ENCODE measurements around the gene CNBP.
"Not testable (repeated sequence)": the region's sequence is repeated elsewhere in the genome, so short reads cannot be mapped to it uniquely, and the experiment has no call there.

Gene CNBP

DNA sequence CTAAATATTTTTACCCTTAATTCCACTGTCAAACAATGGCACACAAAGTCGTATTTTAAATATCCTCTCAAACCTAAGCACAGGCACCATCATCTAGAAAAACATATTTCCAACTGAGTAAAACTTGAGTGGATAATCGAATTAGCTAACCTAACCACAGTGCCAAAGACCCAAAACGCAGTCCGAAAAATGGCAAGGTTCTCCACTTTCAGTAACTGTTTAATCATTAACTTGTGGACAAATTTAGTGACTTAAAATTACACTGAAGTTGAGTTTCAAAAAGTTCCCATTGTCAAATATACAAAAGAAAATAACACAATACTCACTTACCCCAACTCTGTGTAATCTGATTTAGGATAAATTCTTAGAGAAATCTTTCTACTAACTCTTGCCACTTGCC, 10.0 kb downstream of the CNBP start:
- H3K4me1 ChIP-seq (ENCODE audit: low read length): peaks cover 24% of the 10 kb centered on the region
- peak overlapping the region; percentile 25 for H3K4me2 ChIP-seq (ENCODE audit: low read length)
- H2AFZ ChIP-seq (ENCODE audit: low read depth, low read length): no peak overlapping the region
- H3K27me3 ChIP-seq (ENCODE audit: low read depth, low read length): no peaks in the 10 kb centered on the region
- H3K9ac ChIP-seq (ENCODE audit: low read length): no peak overlapping the region
- H3K9me3 ChIP-seq (ENCODE audit: insufficient read depth, low read length): no peaks in the 10 kb centered on the region
- 0 out of 2 replicates have a peak overlapping the region, but pooled peaks have one; percentile 9 for H3K27ac ChIP-seq (ENCODE audit: low read length)
- TF ChIP-seq EZH2phosphoT487 (IDR thresholded peaks at IDR 0.05; ENCODE audit: low read depth): no peak
- TF ChIP-seq, protein P1, sequence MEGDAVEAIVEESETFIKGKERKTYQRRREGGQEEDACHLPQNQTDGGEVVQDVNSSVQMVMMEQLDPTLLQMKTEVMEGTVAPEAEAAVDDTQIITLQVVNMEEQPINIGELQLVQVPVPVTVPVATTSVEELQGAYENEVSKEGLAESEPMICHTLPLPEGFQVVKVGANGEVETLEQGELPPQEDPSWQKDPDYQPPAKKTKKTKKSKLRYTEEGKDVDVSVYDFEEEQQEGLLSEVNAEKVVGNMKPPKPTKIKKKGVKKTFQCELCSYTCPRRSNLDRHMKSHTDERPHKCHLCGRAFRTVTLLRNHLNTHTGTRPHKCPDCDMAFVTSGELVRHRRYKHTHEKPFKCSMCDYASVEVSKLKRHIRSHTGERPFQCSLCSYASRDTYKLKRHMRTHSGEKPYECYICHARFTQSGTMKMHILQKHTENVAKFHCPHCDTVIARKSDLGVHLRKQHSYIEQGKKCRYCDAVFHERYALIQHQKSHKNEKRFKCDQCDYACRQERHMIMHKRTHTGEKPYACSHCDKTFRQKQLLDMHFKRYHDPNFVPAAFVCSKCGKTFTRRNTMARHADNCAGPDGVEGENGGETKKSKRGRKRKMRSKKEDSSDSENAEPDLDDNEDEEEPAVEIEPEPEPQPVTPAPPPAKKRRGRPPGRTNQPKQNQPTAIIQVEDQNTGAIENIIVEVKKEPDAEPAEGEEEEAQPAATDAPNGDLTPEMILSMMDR (IDR thresholded peaks at IDR 0.05; ENCODE audit: low read depth, low read length): no peak
- H3K36me3 ChIP-seq (replicated peaks; ENCODE audit: low read depth, low read length): peaks cover 71% of the 10 kb centered on the region
- H4K20me1 ChIP-seq (ENCODE audit: insufficient read depth, low read length): peaks cover 96% of the 10 kb centered on the region
- H3K79me2 ChIP-seq (ENCODE audit: low read length): peaks cover 97% of the 10 kb centered on the region
- no peak overlapping the region for H3K4me3 ChIP-seq (ENCODE audit: low read length)

DNA sequence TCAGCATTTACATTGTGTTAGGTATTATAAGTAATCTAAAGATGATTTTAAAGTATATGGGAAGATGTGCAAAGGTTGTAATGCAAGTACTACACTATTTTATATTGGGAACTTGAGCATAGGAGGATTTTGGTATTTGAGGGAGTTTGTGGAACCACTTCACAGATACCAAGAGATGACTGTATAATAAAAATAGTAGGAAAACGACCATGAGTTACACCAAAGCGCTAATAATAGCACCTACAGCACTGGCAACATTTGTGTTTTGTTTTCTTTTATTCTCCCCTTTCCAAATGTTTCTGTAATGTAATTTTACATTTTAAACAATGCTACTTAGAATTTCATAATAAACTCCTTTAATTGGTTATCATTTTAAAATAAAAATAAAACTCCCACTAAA, 10.5 kb downstream of the CNBP start:
- TF ChIP-seq, protein P1 (IDR thresholded peaks at IDR 0.05; ENCODE audit: low read depth, low read length): no peak
- no peak for TF ChIP-seq EZH2phosphoT487 (IDR thresholded peaks at IDR 0.05; ENCODE audit: low read depth)
- Histone ChIP-seq H3K4me1 (ENCODE audit: low read length) (peaks cover 20% of the 10 kb centered on the region), H4K20me1 (ENCODE audit: insufficient read depth, low read length) (peaks cover 91% of the 10 kb centered on the region), H3K27me3 (ENCODE audit: low read depth, low read length) (no peaks in the 10 kb centered on the region), H3K27ac (ENCODE audit: low read length) (no peak overlapping the region), H3K79me2 (ENCODE audit: low read length) (peaks cover 93% of the 10 kb centered on the region), H3K4me3 (ENCODE audit: low read length) (no peak overlapping the region), H2AFZ (ENCODE audit: low read depth, low read length) (no peak overlapping the region), H3K36me3 (replicated peaks; ENCODE audit: low read depth, low read length) (peaks cover 68% of the 10 kb centered on the region), H3K4me2 (ENCODE audit: low read length) (no peak overlapping the region), H3K9me3 (ENCODE audit: insufficient read depth, low read length) (no peaks in the 10 kb centered on the region), H3K9ac (ENCODE audit: low read length) (no peak overlapping the region)

DNA sequence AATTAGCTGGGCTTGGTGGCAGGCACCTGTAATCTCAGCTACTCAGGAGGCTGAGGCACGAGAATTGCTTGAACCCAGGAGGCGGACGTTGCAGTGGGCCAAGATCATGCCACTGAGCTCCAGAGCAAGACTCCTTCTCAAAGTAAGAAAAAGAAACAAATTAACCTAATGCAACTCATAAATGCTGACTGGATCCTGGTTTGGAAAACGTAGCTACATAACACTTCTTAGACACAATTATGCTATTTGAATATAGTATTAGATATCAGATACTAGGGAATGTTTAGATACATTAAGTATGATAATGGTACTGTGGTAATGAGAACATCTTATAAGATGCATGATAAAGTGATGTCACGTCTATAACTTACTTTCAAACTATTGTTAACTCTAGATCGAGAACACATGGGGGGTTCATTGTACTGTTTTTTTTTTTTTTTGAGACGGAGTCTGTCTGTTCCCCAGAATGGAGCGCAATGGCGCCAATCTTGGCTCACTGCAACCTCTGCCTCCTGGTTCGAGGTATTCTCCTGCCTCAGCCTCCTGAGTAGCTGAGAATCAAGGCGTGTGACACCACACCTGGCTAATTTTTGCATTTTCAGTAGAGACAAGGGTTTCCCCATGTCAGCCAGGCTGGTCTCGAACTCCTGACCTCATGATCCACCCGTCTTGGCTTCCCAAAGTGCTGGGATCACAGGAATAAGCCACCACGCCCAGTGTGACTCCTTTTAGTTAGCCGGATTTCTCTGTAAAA, 16.9 kb downstream of the CNBP start:
- peaks cover 46% of the 10 kb centered on the region for H3K36me3 ChIP-seq (replicated peaks; ENCODE audit: low read depth, low read length)
- no peak for TF ChIP-seq EZH2phosphoT487 (IDR thresholded peaks at IDR 0.05; ENCODE audit: low read depth)
- TF ChIP-seq, protein P1 (IDR thresholded peaks at IDR 0.05; ENCODE audit: low read depth, low read length): no peak
- H3K4me3 ChIP-seq (ENCODE audit: low read length): no peak overlapping the region
- H3K27ac ChIP-seq (ENCODE audit: low read length): no peak overlapping the region
- peaks cover 33% of the 10 kb centered on the region for H4K20me1 ChIP-seq (ENCODE audit: insufficient read depth, low read length)
- H3K4me1 ChIP-seq (ENCODE audit: low read length): peaks cover 8% of the 10 kb centered on the region; the same call in 1 of the 2 replicates
- no peak overlapping the region for H3K9ac ChIP-seq (ENCODE audit: low read length)
- H3K9me3 ChIP-seq (ENCODE audit: insufficient read depth, low read length): no peaks in the 10 kb centered on the region
- no peak overlapping the region for H2AFZ ChIP-seq (ENCODE audit: low read depth, low read length)
- peaks cover 50% of the 10 kb centered on the region for H3K79me2 ChIP-seq (ENCODE audit: low read length)
- no peak overlapping the region for H3K4me2 ChIP-seq (ENCODE audit: low read length)
- H3K27me3 ChIP-seq (ENCODE audit: low read depth, low read length): no peaks in the 10 kb centered on the region

DNA sequence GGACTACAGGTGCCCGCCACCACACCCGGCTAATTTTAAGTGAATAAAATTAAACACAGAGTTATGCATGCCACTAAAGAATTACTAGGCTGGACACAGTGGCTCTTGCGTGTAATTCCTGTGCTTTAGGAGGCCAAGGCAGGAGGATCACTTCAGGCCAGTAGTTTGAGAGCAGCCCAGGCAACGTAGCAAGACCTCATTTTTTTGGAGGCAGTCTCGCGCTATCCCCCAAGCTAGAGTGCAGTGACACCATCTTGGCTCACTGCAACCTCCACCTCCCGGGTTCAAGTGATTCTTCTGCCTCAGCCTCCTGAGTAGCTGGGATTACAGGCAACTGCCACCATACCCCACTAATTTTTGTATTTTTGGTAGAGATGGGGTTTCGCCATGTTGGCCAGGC, 18.1 kb downstream of the CNBP start:
- H3K36me3 ChIP-seq (replicated peaks; ENCODE audit: low read depth, low read length): peaks cover 36% of the 10 kb centered on the region
- peaks cover 21% of the 10 kb centered on the region for H4K20me1 ChIP-seq (ENCODE audit: insufficient read depth, low read length)
- not testable (repeated sequence) for H3K4me3 ChIP-seq (ENCODE audit: low read length)

More for the DNA sequence above, 18.1 kb downstream of the CNBP start:
- not testable (repeated sequence) for H3K27ac ChIP-seq (ENCODE audit: low read length); H3K4me2 ChIP-seq (ENCODE audit: low read length); H3K9ac ChIP-seq (ENCODE audit: low read length); H2AFZ ChIP-seq (ENCODE audit: low read depth, low read length); H3K27me3 ChIP-seq (ENCODE audit: low read depth, low read length); H3K4me1 ChIP-seq (ENCODE audit: low read length); H3K9me3 ChIP-seq (ENCODE audit: insufficient read depth, low read length)
- H3K79me2 ChIP-seq (ENCODE audit: low read length): peaks cover 40% of the 10 kb centered on the region

All from OCI-LY3 (cell line).